KOPT-K1 (cell line): ENCODE data around the gene TPRG1L.

Experiments used
- H3K27ac ChIP-seq: fragments of 200-600 bp; sonication (generic); 2 replicates; pipeline ENCODE4 v1.5.1; 2016; ENCODE audit warnings: antibody characterized with exemption, mild to moderate bottlenecking, low read depth, low read length; ENCODE audit not compliant: poor library complexity, severe bottlenecking
- H3K36me3 ChIP-seq: fragments of 200-600 bp; sonication (generic); 2 replicates; pipeline ENCODE4 v1.5.1; 2017; ENCODE audit warnings: antibody characterized with exemption, mild to moderate bottlenecking, low read length, moderate library complexity; ENCODE audit not compliant: insufficient read depth
- H3K9me3 ChIP-seq: fragments of 200-600 bp; sonication (generic); 2 replicates; pipeline ENCODE4 v1.5.1; 2017; ENCODE audit warnings: antibody characterized with exemption, low read length, mild to moderate bottlenecking; ENCODE audit not compliant: insufficient read depth, poor library complexity, severe bottlenecking

Gene TPRG1L

GRCh38 chr1:3626025-3626424, 1.2 kb downstream of the TPRG1L start:
- H3K27ac ChIP-seq, result no peak overlapping the region

GRCh38 chr1:3627515-3628253, 2.9 kb downstream of the TPRG1L start:
- Histone ChIP-seq H3K36me3 (peaks cover 54% of the 10 kb centered on the region), H3K27ac (no peak overlapping the region), H3K9me3 (no peaks in the 10 kb centered on the region)

More at GRCh38 chr1:3626025-3626424, 1.2 kb downstream of the TPRG1L start:
- no peaks in the 10 kb centered on the region for H3K9me3 ChIP-seq
- H3K36me3 ChIP-seq, result peaks cover 37% of the 10 kb centered on the region

DNA sequence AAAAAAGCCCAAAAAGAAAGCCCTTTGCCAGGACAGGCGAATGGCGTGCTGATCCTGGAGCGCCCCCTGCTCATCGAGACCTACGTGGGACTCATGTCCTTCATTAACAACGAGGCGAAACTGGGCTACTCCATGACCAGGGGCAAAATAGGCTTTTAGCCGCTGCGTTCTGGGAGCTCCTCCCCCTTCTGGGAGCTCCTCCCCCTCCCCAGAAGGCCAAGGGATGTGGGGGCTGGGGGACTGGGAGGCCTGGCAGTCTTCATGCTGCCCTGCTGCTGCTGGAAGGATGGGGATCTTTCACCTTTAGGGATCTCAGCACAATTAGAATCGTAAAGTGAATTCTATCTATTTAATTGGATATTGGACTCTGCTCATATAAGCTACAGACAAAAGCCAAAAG, 3.6 kb downstream of the TPRG1L start:
- H3K36me3 ChIP-seq, result peaks cover 61% of the 10 kb centered on the region
- H3K27ac ChIP-seq, result no peak overlapping the region
- no peaks in the 10 kb centered on the region for H3K9me3 ChIP-seq

GRCh38 chr1:3629561-3630160, 4.8 kb downstream of the TPRG1L start:
- no peaks in the 10 kb centered on the region for H3K9me3 ChIP-seq
- no peak overlapping the region for H3K27ac ChIP-seq
- peaks cover 73% of the 10 kb centered on the region for H3K36me3 ChIP-seq

- H3K9me3 ChIP-seq, result no peaks in the 10 kb centered on the region
- peaks cover 79% of the 10 kb centered on the region for H3K36me3 ChIP-seq
- no peak overlapping the region for H3K27ac ChIP-seq
These were observed 5.4 kb downstream of the TPRG1L start for GRCh38 chr1:3630161-3630611.

DNA sequence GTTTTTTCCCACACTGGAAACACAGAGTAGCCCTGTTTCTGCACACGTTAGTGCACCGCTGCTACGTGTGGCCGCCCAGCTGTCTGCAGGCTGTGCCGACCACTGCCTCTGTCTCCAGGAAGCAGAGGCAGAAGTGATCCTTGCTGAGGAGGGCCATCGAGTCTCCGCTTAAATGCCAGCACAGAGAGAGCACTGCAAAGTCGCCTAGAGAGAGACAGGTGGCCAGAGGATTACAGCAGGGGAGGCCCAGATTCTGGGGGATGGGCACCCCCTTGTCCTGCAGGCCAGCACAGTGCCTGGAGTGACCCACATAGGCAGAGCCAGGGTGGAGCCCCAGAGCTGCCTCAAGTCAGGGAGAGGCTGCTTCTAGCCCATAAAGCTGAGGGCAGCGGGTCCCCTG, 6.1 kb downstream of the TPRG1L start:
- H3K27ac ChIP-seq, result no peak overlapping the region
- H3K36me3 ChIP-seq, result peaks cover 86% of the 10 kb centered on the region
- H3K9me3 ChIP-seq, result no peaks in the 10 kb centered on the region

GRCh38 chr1:3631320-3632260, 6.8 kb downstream of the TPRG1L start:
- Histone ChIP-seq H3K36me3 (peaks cover 93% of the 10 kb centered on the region), H3K9me3 (no peaks in the 10 kb centered on the region), H3K27ac (no peak overlapping the region)

- Histone ChIP-seq H3K27ac (no peak overlapping the region), H3K9me3 (no peaks in the 10 kb centered on the region), H3K36me3 (peaks cover 99% of the 10 kb centered on the region)
These were observed 7.5 kb downstream of the TPRG1L start for GRCh38 chr1:3632298-3632697.

DNA sequence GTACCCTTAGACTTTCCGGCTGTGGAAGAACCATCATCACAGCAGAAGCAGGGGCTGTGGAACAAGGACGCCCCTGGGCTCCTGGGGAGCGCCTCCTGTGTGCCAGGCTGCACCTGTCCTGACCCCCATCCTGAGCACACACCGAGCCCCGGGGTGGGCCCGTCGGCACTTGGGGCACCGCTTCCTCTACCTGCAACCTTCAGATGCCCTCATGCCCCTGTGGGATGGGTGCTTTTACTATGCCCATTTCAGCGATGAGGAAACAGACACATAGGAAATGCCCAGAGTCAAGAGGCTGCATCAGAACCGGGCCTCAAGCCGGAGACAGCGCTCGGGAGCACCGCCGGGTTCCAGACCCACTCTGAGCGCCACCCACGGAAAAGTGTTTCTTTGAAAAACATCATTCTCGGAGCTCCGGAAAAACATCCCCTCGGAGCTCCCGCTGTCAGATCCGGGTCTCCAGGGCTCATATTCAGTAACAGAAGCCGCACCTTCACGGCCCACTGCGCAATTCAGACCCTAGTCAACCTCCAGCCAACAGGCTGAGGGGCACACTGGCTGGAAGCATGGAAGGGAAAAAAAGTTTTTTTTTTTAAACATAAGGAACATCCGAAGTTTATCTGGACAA, 8.0 kb downstream of the TPRG1L start:
- H3K27ac ChIP-seq, result no peak overlapping the region
- H3K9me3 ChIP-seq, result no peaks in the 10 kb centered on the region
- H3K36me3 ChIP-seq, result peaks cover 99% of the 10 kb centered on the region

DNA sequence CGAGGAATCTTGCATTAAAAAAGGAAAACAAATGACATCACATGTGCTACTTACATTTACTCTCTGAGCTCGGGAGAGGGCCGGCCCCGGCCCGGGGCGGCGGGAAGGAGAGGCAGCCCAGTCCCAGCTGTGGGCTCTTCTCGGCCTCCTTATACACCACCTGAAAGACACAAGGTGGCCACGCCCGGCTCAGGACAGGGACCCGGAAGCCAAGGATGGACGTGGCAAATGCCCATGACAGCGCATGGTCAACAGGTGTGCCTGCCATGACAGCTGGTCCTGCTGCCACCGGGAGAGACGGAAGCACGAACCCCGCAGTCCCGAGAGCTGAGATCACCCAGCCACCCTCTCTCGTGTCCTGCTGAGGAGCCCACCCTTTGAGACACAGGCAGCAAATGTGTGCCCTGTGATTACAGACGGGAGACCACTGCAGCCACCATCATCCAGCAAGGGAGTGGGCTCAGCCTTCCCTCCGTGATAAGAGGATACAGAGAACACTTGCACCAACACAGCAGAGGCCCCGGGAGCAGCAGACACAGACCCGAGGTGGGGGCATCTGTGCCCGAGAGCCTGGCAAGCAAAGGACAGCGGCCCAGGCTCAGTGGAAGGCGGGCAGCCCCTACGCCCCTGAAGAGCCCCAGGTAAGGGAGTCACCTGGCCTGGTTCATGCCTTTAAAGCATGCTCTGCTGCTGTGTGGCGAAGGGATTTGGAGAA, 8.7 kb downstream of the TPRG1L start:
- H3K36me3 ChIP-seq, result peaks cover 99% of the 10 kb centered on the region
- no peak overlapping the region for H3K27ac ChIP-seq
- H3K9me3 ChIP-seq, result no peaks in the 10 kb centered on the region

DNA sequence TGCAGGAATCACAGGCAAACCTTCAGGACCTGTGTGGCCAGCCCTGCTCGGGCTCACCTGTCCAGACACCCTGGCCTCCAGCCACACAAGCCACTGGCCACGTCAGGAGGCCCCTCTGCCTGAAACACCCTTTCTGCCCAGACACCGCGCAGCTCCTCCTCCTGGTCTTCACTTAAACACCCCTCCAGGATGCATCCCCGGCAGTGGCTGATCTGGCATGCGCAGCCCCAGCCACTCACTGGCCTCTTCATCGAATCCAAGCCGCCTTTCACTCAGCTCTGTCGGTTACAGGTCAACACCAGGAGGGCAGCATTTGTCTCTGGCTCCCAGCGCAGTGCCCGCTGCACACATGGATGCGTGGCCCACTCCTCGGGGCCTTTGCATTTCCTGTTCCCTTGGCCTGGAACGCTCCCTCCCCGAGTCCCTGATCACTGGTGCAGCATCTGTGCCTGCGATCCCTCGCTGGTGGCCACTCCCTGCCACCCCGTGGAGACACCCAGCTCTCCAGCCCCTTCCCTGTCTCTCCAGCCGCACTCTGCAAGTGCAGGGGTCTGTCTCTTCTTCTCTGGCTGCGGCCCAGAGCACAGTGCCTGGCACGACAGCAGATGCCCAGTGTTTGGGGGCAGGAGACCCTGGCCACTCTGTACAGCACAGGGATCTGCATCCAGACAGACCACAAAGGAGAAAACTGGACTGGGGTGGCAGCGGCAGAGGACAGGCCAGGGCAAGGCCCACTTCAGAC, 9.4 kb downstream of the TPRG1L start:
- H3K36me3 ChIP-seq, result peaks cover 99% of the 10 kb centered on the region
- H3K9me3 ChIP-seq, result no peaks in the 10 kb centered on the region
- no peak overlapping the region for H3K27ac ChIP-seq

DNA sequence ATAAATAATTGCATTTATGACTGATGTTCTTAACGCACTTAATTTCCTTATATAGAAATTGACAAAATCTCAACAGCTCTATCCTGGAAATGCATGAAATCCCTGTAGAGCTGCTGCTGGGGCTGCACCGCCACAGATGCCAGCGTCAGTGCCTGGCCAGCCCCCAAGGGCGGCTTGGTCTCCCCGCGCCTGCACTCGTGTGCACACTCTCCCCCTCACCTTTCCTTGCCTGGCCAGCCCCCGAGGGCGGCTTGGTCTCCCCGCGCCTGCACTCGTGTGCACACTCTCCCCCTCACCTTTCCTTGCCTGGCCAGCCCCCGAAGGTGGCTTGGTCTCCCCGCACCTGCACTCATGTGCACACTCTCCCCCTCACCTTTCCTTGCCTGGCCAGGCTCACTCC, 11.3 kb downstream of the TPRG1L start:
- Histone ChIP-seq H3K9me3 (no peaks in the 10 kb centered on the region), H3K36me3 (peaks cover 92% of the 10 kb centered on the region), H3K27ac (no peak overlapping the region)

DNA sequence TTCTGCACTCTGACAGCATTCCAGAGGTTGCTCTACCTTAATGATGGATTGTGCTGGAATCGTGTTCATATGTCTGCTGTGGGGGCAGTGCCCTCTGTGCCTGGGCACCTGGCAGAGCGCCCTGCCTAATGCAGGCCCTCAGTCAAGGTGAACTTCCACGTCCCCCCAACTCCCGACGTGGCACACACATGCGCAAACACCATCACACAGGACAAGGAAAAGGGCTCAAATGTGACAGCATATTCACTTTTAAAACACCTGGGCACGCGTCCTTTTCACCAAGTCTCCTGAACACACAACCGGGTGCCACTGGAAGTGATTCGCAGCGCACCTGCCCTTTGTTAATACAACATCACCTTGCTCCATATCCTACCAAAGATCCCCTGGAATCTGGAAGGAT, 11.7 kb downstream of the TPRG1L start:
- Histone ChIP-seq H3K27ac (no peak overlapping the region), H3K36me3 (peaks cover 91% of the 10 kb centered on the region), H3K9me3 (no peaks in the 10 kb centered on the region)

GRCh38 chr1:3638027-3638426, 13.2 kb downstream of the TPRG1L start:
- peaks cover 82% of the 10 kb centered on the region for H3K36me3 ChIP-seq
- no peaks in the 10 kb centered on the region for H3K9me3 ChIP-seq
- H3K27ac ChIP-seq, result no peak overlapping the region
